Activated naive CD8-positive, alpha-beta T cell (primary cell): ENCODE measurements around the gene ZNF491.
A peak's percentile ranks its signal among the peaks of the same experiment; 100 is the strongest.
"Not testable (repeated sequence)": the region's sequence is repeated elsewhere in the genome, so short reads cannot be mapped to it uniquely, and the experiment has no call there.

Experiments
- H3K27ac Mint-ChIP-seq: one replicate; pipeline ENCODE4 v1.8.0; 2021; ENCODE audit warnings: mixed read lengths
- H3K27me3 Mint-ChIP-seq: one replicate; pipeline ENCODE4 v1.8.0; 2021; ENCODE audit warnings: mixed read lengths
- H3K36me3 Mint-ChIP-seq: one replicate; pipeline ENCODE4 v1.8.0; 2021; ENCODE audit warnings: mixed read lengths
- H3K4me1 Mint-ChIP-seq: one replicate; pipeline ENCODE4 v1.8.0; 2021; ENCODE audit warnings: low read depth, mixed read lengths
- H3K4me3 Mint-ChIP-seq: one replicate; pipeline ENCODE4 v1.8.0; 2021; ENCODE audit warnings: mild to moderate bottlenecking, mixed read lengths
- H3K9me3 Mint-ChIP-seq: one replicate; pipeline ENCODE4 v1.8.0; 2021; ENCODE audit warnings: low read depth, mixed read lengths

ZNF491 gene

GRCh38 chr19:11798391-11799330 lies at the start of gene ZNF491:
TSS of gene ZNF491 (plus strand) at chr19:11798523. CDS start at chr19:11805954, 7,431 bp downstream.
- H3K4me3 Mint-ChIP-seq = peak within 1 kb of the TSS; percentile 90
- peaks cover 4% of the 10 kb centered on the region for H3K9me3 Mint-ChIP-seq
- H3K4me1 Mint-ChIP-seq = peaks cover 11% of the 10 kb centered on the region
- H3K36me3 Mint-ChIP-seq = peaks cover 7% of the 10 kb centered on the region
- H3K27ac Mint-ChIP-seq = peak within 1 kb of the TSS; percentile 50
- no peaks in the 10 kb centered on the region for H3K27me3 Mint-ChIP-seq

GRCh38 chr19:11749751-11750150 lies 48.6 kb upstream of the ZNF491 start:
- Mint-ChIP-seq H3K36me3 (peaks cover 16% of the 10 kb centered on the region), H3K27me3 (peaks cover 4% of the 10 kb centered on the region), H3K9me3 (peaks cover 39% of the 10 kb centered on the region), H3K4me1 (no peaks in the 10 kb centered on the region), H3K27ac (no peak overlapping the region), H3K4me3 (no peak overlapping the region)

- H3K4me3 Mint-ChIP-seq = no peak overlapping the region
- peaks cover 6% of the 10 kb centered on the region for H3K27me3 Mint-ChIP-seq
- peaks cover 18% of the 10 kb centered on the region for H3K36me3 Mint-ChIP-seq
- no peaks in the 10 kb centered on the region for H3K4me1 Mint-ChIP-seq
- H3K9me3 Mint-ChIP-seq = peaks cover 53% of the 10 kb centered on the region
- H3K27ac Mint-ChIP-seq = no peak overlapping the region
These were observed 46.0 kb upstream of the ZNF491 start for GRCh38 chr19:11752244-11752736.

DNA sequence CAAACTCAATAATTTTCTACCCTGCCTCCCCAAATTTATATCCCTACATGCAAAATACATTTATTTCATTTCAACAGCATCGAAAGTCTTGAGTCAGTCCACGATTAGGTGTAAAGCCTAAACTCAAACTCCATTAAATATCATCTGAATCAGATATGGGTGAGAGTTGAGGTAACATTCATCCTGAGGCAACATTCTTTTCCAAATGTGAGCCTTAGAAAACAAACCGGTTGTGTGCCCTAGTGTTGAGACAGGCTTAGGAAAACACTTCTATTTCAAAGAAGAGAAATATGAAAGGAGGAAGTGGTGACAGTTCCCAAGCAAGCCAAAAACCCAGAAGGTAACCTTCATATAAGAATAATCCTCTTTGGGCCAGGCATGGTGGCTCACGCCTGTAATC lies 43.7 kb upstream of the ZNF491 start:
- Mint-ChIP-seq H3K27me3 (peaks cover 6% of the 10 kb centered on the region), H3K4me1 (no peaks in the 10 kb centered on the region), H3K36me3 (peaks cover 15% of the 10 kb centered on the region), H3K27ac (no peak overlapping the region), H3K4me3 (no peak overlapping the region), H3K9me3 (peaks cover 44% of the 10 kb centered on the region)

- H3K27ac Mint-ChIP-seq = no peak overlapping the region
- no peaks in the 10 kb centered on the region for H3K4me1 Mint-ChIP-seq
- H3K9me3 Mint-ChIP-seq = peaks cover 26% of the 10 kb centered on the region
- H3K4me3 Mint-ChIP-seq = no peak overlapping the region
- peaks cover 11% of the 10 kb centered on the region for H3K36me3 Mint-ChIP-seq
- peaks cover 7% of the 10 kb centered on the region for H3K27me3 Mint-ChIP-seq
These were observed 41.4 kb upstream of the ZNF491 start for GRCh38 chr19:11756965-11757364.

GRCh38 chr19:11759805-11760204 lies 38.5 kb upstream of the ZNF491 start:
- Mint-ChIP-seq H3K36me3 (peaks cover 5% of the 10 kb centered on the region), H3K27me3 (peaks cover 7% of the 10 kb centered on the region), H3K27ac (no peak overlapping the region), H3K9me3 (peaks cover 28% of the 10 kb centered on the region), H3K4me1 (no peaks in the 10 kb centered on the region), H3K4me3 (no peak overlapping the region)

- Mint-ChIP-seq H3K4me3 (no peak overlapping the region), H3K4me1 (peaks cover 9% of the 10 kb centered on the region), H3K9me3 (peaks cover 9% of the 10 kb centered on the region), H3K36me3 (no peaks in the 10 kb centered on the region), H3K27ac (no peak overlapping the region), H3K27me3 (peaks cover 4% of the 10 kb centered on the region)
These were observed 35.2 kb upstream of the ZNF491 start for GRCh38 chr19:11763117-11763516.

DNA sequence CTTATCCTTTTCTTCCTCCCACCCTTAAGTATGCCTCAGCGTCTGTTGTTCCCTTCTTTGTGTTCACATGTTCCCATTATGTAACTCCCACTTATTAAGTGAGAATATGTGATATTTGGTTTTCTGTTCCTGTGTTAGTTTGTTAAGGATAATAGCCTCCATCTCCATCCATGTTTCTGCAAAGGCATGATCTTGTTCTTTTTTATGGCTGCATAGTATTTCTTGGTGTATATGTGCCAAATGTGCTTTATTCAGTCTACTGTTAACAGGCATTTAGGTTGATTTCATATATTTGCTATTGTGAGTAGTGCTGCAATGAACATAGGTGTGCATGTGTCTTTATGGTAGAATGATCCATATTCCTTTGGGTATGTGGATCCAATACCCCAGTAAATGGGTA lies 34.7 kb upstream of the ZNF491 start:
- peaks cover 4% of the 10 kb centered on the region for H3K27me3 Mint-ChIP-seq
- H3K4me3 Mint-ChIP-seq = no peak overlapping the region

DNA sequence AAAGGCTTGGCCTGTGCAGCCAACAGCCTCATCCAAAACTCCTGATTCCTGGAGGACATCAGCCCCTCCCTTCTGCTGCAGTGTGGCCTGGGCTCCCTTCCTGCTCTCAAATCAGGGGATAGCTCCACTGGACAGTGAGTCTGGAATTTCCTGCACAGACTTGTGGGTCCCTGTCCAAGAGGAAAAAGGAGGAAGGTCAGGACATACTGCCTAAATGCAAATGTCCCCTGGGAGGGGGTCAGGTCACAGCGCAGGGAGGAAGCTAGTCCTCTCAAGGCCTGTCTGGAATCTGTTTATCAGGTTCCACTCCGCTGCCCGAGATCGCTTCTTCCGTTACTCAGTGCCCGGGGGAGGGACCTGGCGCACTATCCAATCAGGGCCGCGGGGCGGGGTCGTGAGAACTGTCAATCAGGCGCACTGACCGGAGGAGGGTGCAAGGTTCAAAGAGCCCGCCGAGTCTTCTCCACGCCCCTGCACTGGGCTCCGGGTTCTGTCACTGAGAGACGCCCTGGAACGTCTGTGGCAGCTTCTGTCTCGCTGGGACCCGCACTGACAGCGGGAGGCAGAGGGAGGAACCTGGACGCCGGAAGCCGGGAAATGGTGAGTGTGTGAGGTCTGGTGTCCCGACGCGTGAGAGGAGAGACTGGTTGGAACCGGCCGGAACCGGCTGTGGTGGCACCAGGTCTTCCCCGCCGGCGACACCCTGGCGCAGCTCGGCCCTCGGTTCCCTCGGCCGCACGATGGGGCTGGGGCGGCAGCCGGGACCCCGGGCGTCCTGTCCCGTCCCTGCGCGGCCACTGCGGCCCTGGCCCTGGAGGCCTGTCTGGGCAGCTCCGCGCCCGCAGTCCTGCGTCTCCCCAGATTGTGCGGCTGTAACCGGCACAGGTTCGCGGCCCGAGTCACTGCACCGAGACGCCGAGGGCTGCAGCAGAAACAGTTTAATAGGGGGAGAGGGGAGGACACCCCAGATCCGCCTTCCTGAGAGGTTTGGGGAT lies 31.4 kb upstream of the ZNF491 start, which contains the start of gene ZNF441:
Gene ZNF441 (plus strand): TSS at position 404 of the 995 bp plus-strand sequence. CDS start 194 bp downstream, at position 598.
- Mint-ChIP-seq H3K4me3 (peak within 1 kb of the TSS; percentile 97), H3K9me3 (peaks cover 23% of the 10 kb centered on the region)

More for the DNA sequence above, 34.7 kb upstream of the ZNF491 start:
- peaks cover 9% of the 10 kb centered on the region for H3K9me3 Mint-ChIP-seq
- H3K36me3 Mint-ChIP-seq = no peaks in the 10 kb centered on the region
- no peak overlapping the region for H3K27ac Mint-ChIP-seq
- peaks cover 14% of the 10 kb centered on the region for H3K4me1 Mint-ChIP-seq

GRCh38 chr19:11767633-11768133 lies 30.6 kb upstream of the ZNF491 start:
- Mint-ChIP-seq H3K36me3 (peaks cover 22% of the 10 kb centered on the region), H3K9me3 (peaks cover 23% of the 10 kb centered on the region), H3K4me1 (peaks cover 19% of the 10 kb centered on the region), H3K4me3 (peak overlapping the region; percentile 97), H3K27ac (peak overlapping the region; percentile 66), H3K27me3 (peaks cover 2% of the 10 kb centered on the region)

More for the DNA sequence above, 31.4 kb upstream of the ZNF491 start, which contains the start of gene ZNF441:
- Mint-ChIP-seq H3K4me1 (peaks cover 19% of the 10 kb centered on the region), H3K27ac (peak within 1 kb of the TSS; percentile 94), H3K27me3 (peaks cover 4% of the 10 kb centered on the region), H3K36me3 (peaks cover 18% of the 10 kb centered on the region)

DNA sequence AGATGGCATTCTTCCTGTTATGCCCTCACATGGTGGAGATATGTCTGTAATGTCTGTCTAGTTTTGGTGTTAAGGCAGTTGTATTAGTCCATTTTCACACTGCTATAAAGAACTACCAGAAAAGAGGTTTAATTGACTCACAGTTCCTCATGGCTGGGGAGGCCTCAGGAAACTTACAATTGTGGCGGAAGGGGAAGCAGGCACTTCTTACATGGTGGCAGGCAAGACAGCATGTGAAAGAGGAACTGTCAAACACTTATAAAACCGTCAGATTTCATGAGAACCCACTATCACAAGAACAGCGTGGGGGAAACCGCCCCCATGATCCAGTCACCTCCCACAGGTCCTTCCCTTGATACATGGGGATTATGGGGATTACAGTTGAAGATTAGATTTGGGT lies 28.3 kb upstream of the ZNF491 start:
- peaks cover 19% of the 10 kb centered on the region for H3K4me1 Mint-ChIP-seq
- H3K27me3 Mint-ChIP-seq = no peaks in the 10 kb centered on the region
- H3K9me3 Mint-ChIP-seq = peaks cover 31% of the 10 kb centered on the region
- no peak overlapping the region for H3K4me3 Mint-ChIP-seq
- peaks cover 32% of the 10 kb centered on the region for H3K36me3 Mint-ChIP-seq
- H3K27ac Mint-ChIP-seq = no peak overlapping the region

DNA sequence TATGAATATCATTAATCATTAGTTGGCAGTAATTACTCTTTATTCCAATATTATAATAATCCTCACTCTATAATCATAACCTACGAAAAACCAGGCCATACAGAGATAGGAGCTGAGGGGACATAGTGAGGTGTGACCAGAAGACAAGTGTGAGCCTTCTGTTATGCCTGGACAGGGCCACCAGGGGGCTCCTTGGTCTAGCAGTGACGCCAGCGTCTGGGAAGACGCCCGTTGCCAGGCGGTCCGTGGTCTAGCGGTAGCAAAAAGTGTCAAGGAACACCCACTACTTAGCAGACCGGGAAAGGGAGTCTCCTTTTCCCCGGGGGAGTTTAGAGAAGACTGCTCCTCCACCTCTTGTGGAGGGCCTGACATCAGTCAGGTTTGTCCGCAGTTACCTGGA lies 26.8 kb upstream of the ZNF491 start:
- not testable (repeated sequence) for H3K27me3 Mint-ChIP-seq, H3K27ac Mint-ChIP-seq, H3K4me3 Mint-ChIP-seq
- peaks cover 40% of the 10 kb centered on the region for H3K36me3 Mint-ChIP-seq
- H3K4me1 Mint-ChIP-seq = peaks cover 19% of the 10 kb centered on the region
- H3K9me3 Mint-ChIP-seq = peaks cover 36% of the 10 kb centered on the region

DNA sequence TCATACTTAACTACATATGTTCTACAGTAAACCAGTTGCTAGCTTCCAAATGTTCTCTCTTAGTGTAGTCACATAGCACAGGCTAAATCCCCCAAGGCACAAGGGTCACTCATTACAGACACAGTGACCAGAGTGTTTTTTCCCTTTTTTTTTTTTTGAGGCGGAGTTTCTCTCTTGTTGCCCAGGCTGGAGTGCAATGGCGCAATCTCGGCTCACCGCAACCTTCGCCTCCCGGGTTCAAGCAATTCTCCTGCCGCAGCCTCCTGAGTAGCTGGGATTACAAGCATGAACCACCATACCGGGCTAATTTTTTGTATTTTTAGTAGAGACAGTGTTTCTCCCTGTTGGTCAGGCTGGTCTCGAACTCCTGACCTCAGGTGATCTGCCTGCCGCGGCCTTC lies 21.7 kb upstream of the ZNF491 start:
- not testable (repeated sequence) for H3K4me3 Mint-ChIP-seq, H3K4me1 Mint-ChIP-seq, H3K27me3 Mint-ChIP-seq, H3K27ac Mint-ChIP-seq
- peaks cover 33% of the 10 kb centered on the region for H3K9me3 Mint-ChIP-seq
- peaks cover 59% of the 10 kb centered on the region for H3K36me3 Mint-ChIP-seq

DNA sequence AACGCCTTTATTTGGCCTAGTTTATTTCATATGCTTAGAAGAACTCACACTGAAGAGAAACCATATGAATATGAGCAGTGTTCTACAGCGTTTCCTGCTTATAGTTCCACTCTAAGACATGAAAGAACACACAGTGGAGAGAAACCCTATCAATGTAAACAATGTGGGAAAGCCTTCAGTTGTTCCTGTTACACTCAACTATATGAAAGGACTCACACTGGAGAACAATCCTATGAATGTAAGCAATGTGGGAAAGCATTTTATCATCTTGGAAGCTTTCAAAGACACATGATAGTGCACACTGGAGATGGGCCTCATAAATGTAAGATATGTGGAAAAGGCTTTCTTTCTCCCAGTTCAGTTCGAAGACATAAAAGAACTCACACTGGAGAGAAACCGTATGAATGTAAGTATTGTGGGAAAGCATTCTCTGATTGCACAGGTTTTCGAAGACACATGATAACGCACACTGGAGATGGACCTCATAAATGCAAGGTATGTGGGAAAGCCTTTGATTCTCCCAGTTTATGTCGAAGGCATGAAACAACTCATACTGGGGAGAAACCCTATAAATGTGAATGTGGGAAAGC lies 17.8 kb upstream of the ZNF491 start:
- Mint-ChIP-seq H3K27me3 (no peaks in the 10 kb centered on the region), H3K4me1 (no peaks in the 10 kb centered on the region), H3K4me3 (no peak overlapping the region), H3K27ac (no peak overlapping the region), H3K9me3 (peaks cover 26% of the 10 kb centered on the region), H3K36me3 (peaks cover 62% of the 10 kb centered on the region)
